Stimulated activated CD8-positive, alpha-beta memory T cell treated with anti-CD3 and anti-CD28 coated beads, Interleukin-4, amount 100 ng/mL, for 1 hour (primary cell): ENCODE data around the gene SNX18.

Source experiments
- DNase-seq, 2 donors: peaks; one replicate each; pipeline ENCODE4 v3.0.0-alpha.2; 2020; ENCODE audit warnings: low read depth in 2 of 2, low spot score in 1 of 2

Gene SNX18

DNA sequence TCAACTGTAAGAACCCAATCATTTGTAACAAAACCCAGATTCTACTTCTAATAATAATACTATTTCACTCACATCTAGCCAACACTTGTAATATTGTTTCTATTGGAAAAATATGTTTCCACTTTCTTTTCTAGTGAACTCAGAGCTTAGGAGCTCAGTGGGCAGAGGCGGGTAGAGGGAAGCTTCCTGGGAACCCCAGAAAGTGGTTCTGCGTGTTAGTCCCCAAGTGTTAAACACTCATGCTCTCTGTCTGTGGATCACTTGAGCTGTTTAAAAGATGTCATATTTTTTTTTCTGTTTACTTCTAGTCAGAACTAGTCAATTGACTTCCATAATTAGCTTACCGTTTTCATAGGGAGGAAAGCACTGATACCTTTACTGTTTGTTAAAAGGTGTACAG, 20.6 kb downstream of the SNX18 start:
- no peak for DNase-seq

DNA sequence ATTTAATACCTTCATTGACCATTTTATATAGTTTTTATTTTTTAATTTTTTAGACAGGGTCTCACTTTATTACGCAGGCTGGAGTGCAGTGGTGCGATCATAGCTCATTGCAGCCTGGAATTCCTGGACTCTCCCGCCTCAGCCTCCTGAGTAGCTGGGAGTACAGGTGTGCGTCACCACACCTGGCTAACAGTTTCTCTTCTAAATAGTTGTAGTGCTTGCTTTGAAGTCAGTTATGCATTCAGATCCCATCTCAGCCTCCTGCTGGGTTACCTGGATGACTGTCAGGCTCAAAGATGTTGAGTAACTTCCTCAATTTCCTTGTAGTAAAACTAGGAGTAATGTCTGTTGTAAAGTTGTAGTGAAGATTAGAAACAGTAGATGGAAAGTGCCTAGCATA, 21.4 kb downstream of the SNX18 start:
- no peak for DNase-seq

DNA sequence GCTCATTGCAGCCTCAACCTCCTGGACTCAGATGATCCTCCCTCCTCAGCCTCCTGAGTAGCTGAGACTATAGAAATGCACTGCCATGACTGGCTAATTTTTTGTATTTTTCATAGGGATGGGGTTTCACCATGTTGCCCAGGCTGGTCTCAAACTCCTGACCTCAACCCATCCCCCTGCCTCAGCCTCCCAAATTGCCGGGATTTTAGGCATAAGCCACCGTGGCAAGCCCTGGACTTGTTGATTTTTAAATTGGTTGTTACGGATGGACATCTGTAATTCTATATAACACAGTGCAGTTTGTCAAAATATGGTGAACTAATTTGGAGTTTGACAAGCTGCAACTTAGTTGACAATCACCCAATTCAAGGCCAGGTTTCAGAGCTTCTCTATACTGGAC, 22.7 kb downstream of the SNX18 start:
- no peak for DNase-seq

DNA sequence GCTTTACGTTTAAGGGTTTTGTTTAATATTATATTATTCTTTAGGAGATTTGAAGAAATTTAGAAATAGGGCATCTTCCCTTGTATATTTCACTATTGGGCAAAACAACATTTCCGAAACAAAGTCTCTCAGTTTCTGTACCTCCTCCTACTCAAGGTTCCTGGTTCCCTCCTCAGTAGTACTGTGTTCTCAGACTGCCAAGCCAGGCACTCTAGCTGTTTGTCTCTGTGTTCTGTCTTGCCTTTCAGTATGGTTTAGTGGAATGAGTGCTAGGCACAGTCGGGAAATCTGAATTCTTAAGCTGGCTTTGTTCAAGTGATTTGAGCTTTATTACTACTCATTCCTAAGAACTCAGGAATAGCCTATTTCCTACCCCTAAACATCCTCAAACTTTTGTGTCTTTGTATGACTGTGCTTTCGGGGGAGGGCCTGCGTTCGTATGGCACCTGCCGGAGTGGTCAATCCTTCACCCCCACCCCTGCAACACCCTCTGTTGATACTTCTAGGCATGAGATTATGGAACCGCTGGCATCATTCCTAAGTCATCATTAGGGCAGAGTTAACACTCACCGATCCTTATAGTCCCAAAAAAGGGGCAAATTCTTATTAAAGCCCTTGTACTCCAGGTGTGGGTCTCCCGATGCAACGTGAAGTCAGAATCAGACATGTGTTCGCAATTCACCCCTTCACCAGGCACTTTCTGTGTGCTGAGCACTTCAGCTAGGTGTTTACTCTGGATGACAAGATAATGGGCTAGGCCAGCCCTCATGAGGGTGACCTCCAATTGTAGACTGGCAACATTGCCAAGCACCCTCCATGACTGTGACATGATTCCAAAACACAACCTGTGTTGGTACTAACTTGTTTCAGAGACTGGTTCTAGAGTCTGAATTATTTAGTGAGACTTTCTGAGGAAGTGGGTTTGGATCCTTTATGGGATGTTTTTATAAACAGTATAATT, 24.5 kb downstream of the SNX18 start:
- DNase-seq, result no peak

DNA sequence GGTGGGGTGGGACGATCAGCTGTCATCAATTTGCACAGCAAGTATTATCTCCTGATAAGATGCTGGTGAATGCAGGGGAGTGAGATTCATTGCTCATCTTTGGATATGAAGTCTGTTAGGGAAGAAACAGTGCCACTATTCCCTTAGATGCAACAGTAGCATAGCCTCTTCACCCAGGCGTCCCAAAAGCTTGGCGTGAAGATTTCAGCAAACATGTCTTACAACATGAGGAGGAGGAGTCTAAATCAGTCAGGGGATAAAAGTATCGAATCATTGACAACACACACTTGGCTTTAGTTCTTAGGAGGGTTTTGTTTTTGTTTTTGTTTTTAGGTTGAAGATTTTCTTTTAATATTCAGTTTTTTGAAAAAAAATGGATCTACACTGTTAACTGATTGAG, 26.5 kb downstream of the SNX18 start:
- no peak for DNase-seq

DNA sequence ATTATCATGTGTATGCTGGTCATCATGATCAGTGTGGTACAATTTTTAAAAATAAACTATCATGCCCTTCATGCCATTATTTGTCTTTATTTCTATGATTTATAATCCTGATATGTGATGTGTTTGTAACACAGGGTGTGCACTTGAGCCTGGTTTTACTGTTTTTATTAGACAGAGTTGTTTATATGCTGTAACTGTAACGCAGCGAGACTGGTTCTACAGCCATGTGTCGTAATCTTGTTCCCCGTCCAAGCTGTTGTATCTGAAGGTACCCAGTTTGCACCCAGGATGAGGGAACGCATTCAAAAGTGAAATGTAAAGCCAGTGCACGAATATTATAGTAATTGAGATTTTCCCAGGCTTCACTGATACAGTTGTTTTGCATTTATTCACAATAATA, 28.2 kb downstream of the SNX18 start:
- no peak for DNase-seq

DNA sequence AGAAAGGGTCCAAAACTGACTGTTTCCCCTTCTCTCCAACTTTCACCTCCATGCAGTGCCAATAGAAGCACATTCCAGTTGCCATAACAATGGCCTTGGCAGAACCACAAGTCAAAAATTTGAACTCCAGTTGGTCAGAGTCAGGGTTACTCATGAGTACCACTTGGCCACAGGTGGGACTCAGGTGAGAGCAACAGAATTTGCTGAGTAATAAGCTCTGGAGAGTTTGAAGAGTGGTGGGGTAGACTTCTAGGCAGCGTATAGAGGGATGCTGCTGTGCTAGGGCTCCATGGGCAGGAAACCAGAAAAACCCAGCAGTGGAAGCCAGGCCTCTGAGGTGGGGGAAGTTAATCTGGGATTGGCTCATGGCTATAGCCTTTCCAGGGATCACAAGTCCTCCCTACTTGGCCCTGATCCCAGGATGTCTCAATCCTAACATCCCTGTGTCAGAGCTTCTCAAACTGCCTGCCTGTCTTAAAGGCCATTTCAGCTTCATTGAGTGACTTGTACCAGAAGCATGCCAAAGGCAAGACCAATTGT, 30.2 kb downstream of the SNX18 start:
- DNase-seq, result no peak

DNA sequence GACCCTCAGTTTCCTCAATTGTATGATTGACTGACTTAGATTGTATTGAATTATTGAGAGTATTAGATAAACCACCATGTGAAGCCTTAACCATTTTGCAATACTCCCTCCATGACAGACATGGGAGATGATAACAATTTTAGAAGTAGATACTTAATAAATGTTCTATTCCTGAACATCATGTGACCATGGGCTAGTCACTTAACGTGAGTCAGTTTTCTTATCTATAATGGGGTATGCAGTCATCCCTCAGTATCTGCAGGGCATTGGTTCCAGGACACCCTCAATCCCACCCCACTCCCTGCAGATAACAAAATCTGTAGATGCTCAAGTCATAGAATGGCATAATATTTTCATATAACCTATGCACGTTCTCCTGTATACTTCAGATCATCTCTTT, 31.0 kb downstream of the SNX18 start:
- no peak for DNase-seq

DNA sequence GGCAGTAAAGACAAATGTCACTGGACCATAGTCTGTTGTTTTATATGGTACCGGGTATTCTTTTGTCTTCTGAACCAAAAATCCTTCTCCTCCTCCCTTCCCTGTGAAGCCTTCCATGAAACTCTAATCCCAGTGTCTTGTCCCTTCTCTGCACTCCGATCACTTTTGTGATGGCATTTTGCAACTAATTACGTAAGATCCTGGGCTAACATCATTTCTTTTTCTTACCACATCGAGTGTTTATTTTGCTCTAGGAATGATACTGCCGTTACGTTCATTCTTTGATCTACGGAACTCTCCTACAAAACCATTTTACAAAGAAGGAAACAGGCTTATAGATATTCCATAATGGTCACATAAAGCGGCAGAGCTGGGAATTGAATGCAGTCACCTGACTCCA, 33.7 kb downstream of the SNX18 start:
- no peak for DNase-seq

DNA sequence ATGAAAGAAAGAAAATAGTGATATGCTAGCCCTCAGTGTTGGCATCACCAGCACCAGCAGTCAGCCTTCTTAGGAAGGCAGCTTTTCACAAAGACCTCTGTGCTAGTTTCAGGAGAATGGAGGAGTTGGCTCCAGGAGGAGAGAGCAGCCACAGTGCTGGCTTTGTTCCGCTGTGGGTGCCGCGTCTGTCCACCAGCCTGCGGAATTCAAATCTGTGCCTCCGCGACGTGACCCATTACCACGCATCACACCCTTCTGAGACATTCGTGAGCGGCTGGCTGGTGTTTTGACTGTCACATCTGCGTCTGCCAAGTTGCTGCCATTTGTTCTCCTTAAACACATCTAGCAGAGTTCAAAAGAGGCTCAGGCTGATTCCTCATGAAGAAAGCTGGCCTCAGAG, 34.4 kb downstream of the SNX18 start:
- no peak for DNase-seq

DNA sequence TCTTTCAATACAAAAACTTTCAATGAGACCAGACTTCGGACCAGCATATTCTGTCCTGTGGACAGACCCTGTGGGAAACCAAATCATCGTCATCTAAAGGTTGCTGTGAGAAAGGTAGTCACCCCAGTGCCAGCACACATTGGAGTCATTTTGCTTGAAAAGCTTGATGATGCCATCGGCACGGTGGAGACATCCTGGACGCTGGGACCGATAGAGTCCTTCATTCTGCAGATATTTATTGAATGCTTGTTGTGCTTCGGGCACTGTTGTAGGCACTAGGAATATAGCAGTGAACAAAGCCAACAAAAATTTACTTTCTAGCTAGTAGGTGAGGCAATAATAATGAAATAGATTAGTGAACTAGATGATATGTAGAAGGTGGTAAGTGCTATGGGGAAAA, 34.9 kb downstream of the SNX18 start:
- no peak for DNase-seq

DNA sequence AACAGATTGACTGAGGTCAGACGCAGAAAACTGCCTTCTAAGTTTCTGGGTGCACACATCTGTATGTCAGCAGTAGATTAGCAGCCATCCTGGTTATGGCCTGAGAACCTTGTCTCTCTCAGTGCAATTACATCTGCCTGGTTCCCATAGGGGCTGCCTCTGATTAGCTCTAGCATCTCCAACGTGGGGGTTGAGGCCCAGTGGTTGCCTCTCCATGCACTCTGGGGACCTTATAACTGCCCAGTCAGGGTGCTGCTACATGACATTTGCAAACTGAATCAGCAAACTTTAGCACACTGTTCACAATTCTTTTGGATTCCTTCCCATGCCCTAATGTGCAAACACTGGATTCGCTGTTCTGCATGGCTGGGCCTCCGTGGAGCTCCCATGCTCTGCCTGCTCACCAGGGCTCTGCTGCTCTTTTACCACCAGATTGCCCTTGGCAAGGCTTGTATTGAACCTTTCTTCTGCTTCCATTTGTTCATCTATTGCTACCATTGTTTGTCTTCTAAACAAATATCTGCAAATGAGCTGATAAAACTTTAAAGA, 36.2 kb downstream of the SNX18 start:
- no peak for DNase-seq

DNA sequence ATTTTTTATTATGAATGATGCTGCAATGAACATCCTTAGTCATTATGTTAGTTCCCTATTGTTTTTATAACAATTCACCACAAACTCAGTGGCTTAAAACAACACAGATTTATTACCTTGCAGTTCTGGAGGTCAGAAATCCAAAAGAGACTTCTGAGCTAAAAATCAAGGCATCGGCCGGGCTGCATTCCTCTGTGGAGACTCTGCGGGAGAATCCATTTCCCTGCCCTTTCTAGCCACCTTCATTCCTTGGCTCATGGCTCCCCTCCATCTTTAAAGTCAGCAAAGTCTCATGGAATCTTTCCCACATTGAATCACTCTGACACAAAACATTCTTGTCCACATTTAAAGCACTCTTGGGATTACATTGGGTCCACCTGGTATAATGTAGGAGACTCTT, 38.6 kb downstream of the SNX18 start:
- DNase-seq, result no peak

DNA sequence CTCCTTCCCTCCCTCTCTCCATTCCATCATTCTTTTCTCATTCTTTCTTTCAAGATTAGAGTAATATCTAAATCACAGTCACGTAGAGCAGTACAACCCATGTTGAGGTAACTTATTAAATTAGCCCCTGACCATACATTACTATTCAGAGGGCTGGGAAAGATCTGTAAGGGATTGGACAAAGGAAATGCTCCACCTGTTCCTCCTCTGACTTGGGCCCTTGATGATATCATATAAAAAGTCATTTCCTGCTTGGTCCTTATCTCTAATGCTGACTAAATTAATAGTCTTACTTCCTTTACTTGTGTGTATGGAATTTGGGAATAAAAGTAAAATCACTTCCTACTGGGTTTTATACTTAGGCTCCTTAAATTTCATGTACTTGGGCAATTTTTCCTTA, 40.8 kb downstream of the SNX18 start:
- DNase-seq, result no peak

DNA sequence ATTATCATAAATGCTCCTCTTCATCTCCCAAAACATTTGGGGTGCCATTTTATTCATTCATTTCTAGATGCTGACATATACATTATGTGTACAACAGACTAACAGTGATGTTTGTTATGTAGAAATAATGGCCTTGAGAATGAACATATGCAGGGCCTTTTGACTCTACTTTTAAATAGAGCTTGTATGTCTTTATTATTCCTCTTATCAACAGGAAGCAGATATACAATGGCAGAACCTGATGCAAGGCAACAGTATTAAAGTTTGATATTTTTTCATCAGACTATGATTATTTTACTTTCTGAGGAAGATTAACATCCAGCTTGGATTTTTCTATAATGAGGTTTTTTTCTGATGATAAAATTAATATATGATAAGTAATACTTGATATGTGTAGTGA, 44.1 kb downstream of the SNX18 start:
- no peak for DNase-seq

DNA sequence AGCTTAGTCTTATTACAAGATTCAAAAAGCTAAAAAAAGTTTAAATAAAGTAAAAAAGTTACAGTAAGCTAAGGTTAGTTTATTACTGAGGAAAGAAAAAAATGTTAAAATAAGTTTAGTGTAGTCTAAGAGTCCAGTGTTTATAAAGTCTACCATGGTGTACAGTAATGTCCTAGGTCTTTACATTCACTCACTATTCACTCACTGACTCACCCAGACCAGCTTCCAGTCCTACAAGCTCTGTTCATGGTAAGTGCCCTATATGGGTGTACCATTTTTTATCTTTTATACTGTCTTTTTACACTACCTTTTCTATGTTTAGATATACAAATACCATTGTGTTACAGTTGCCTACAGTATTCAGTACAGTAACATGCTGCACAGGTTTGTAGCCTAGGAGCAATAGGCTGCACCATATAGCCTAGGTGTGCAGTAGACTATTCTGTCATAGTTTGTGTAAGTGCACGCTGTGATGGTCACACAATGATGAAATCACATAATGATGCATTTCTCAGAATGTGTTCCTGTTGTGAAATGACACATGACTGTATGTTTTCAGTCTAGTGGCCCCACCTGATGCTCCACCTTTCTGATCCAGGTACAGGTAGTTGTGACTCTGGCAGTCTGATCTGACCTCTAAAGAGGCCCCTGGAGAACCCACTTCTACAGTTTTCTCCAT, 45.7 kb downstream of the SNX18 start:
- DNase-seq, result no peak

DNA sequence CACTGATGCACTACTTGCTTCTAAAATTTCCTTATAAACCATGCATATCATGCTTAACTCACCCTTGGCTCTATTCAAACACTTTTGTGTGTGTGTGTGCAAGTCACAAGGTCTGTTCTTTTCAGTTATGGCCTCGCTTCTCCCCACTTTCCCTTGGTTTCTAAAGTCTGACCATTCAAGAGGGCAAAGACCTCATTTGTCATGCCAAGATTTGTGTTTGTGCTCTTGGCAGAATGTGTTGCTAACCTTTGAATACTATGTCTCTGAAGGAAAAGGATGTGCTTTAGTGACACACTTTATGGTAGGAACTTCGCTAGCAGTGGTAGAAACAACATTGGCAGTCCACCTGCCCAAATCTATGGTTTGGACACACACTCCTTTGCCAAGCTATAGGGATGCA, 50.4 kb downstream of the SNX18 start:
- DNase-seq, result no peak

DNA sequence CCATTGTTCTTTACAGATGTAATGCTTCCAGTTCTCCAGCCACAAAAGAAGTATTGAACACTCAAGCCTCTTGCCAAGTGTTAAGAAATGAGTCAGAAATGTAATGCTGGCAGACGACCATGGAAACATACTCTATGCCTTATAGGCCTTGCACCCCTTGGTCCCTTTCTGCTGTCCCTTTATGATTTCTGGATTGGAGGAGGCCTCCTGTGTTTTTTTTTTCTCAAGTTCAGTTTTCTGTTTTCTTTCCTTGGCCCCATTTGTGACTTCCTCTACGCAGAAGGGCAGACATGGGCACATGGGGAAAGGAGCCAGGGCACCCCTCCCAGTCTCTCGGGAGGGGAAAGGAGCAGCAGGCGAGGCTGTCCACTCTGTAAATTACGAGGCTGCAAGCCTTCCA, 53.4 kb downstream of the SNX18 start:
- no peak for DNase-seq

DNA sequence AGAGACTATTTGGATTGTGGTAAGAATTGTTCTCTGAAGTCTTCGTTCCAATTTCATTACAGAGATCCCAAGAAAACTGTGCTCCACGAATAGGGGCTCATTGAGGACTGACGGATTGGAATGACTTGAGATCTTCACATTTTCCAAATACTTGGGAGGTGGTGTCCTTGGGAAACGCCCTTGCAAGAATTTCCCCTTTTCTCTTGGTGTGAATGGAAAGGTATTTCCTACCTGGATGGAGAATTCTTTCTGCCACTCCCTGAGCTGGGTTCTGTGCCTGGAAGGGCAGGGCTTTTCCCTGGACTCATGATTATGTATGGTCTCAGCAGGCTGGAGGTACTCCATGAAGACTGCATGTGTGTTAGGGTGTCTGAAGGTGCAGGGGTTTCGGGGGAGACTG, 53.9 kb downstream of the SNX18 start:
- DNase-seq, result no peak

DNA sequence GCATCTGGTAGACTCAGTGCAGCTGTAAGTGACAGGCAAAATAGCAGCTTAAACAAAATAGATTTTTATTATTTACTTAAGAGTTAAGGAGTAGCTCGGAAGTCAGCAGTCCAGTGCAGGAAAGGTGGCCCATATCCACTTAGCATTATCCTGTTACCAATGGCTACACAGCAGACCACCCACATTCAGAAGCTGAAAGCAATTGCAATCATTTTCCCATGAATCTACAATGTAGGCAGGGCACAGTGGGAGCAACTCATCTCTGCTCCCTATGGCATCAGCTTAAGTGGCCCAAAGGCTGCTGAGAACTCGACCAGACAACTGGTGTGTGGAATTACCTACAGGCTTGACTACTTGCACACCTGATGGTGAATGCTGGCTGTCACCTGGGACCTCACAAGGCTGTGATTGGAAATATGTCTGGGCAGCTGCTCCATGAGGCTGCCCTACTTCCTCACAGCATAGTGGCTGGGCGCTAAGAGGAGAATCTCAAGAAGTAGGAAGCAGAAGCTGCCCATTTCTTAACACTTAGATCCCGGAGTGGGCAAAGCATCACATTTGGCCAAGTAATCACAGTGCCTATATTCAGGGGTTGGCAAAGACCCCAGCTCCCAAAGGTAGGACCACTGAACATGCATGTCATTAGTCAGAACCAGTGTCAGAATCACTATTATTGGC, 56.4 kb downstream of the SNX18 start:
- DNase-seq, result no peak

DNA sequence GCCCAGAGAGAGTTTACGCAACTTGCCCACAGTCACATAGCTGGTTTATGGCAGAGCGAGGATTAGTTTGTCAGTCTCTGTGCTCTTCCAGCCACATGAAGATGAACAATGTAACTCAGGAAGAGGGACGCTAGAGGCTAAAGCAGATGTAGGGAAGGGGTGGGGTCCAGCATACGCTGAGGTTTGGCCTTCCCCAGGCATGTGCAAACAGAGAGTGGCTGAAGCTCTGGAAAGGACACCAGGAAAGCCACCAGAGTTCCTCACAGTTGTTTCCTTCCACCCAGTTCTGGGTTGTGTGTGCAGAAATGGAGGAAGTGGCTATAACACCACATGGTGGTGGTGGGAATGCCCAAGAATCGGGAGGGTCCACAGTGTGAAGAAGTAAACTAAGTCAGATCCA, 60.0 kb downstream of the SNX18 start:
- DNase-seq, result no peak
